Camera-type eye (tissue), 1 donor: Measurements from ENCODE around the gene AKAIN1. TPM values are rescaled to one million over a fixed set of nuclear protein-coding genes. Genes with fewer than 3 reads are reported as not detected.

Experiments used
- total RNA-seq: library from RNA; depleted of rRNA; stranded (reverse); fragments of >200 nt; gene quantifications from one replicate; pipeline ENCODE4 v1.2.3, GENCODE V29; 2014

The AKAIN1 gene
- 1.3 TPM for total RNA-seq

GRCh38 chr18:5197032-5197434, at the start of gene AKAIN1:
TSS of gene AKAIN1 (minus strand) at chr18:5197257. CDS start at chr18:5197053, 204 bp downstream.

Other genes starting within 250 kb of the AKAIN1 start
- gene ZBTB14, start 98.5 kb upstream of the AKAIN1 start, total RNA-seq: 21.3 TPM